ENCODE data around the gene LIPN. TPM values are rescaled to one million over a fixed set of nuclear protein-coding genes. Genes with fewer than 3 reads are reported as not detected.

LIPN gene
- total and polyA plus RNA-seq, 4 donors = 0.07 to 0.25 (median 0.09) TPM; not detected in 1

GRCh38 chr10:88810196-88810961 is 50.6 kb downstream of the LIPN start:
- Histone ChIP-seq H3K36me3 (ENCODE audit: control insufficient read depth in 4 of 4, insufficient read depth in 3 of 4, low read depth in 1 of 4, low read length in 3 of 4) (no peaks in the 10 kb centered on the region), H3K9me3 (ENCODE audit: control insufficient read depth in 4 of 4, low read length in 3 of 4) (no peaks in the 10 kb centered on the region), H3K4me3 (ENCODE audit: low read depth in 1 of 3, low read length in 3 of 3) (no peak overlapping the region), H3K27me3 (ENCODE audit: control insufficient read depth in 4 of 4, insufficient read depth in 4 of 4, low read length in 3 of 4) (peaks cover 0 to 2% (median 0%) of the 10 kb centered on the region in 4 donors), H3K9ac (ENCODE audit: low read depth in 1 of 2, low read length in 2 of 2) (no peak overlapping the region), H3K4me1 (ENCODE audit: control insufficient read depth in 4 of 4, insufficient read depth in 4 of 4, low read length in 3 of 4) (no peaks in the 10 kb centered on the region), H3K27ac (ENCODE audit: low read depth in 1 of 2, low read length in 2 of 2) (no peak overlapping the region)
- TF ChIP-seq CTCF (IDR thresholded peaks at IDR 0.05; ENCODE audit: low read depth, low read length, missing input control) (peak; percentile 76), FOXA2 (IDR thresholded peaks at IDR 0.05) (no peak), RAD21 (IDR thresholded peaks at IDR 0.05) (peak; percentile 85)
- no peak for DNase-seq (ENCODE audit: low spot score)
- WGBS = 34% methylated on average over 5 of the region's 5 CpGs

GRCh38 chr10:88813200-88813599 is 53.4 kb downstream of the LIPN start:
- H3K4me3 ChIP-seq (ENCODE audit: low read depth in 1 of 3, low read length in 3 of 3) = no peak overlapping the region
- H3K4me1 ChIP-seq (ENCODE audit: control insufficient read depth in 4 of 4, insufficient read depth in 4 of 4, low read length in 3 of 4) = no peaks in the 10 kb centered on the region
- no peak for DNase-seq (ENCODE audit: low spot score)
- no peaks in the 10 kb centered on the region for H3K9me3 ChIP-seq (ENCODE audit: control insufficient read depth in 4 of 4, low read length in 3 of 4)
- WGBS = 90% methylated on average over 6 of the region's 6 CpGs
- no peak overlapping the region for H3K27ac ChIP-seq (ENCODE audit: low read depth in 1 of 2, low read length in 2 of 2)
- no peak for TF ChIP-seq ATF3 (IDR thresholded peaks at IDR 0.05)
- no peak for TF ChIP-seq SP1 (IDR thresholded peaks at IDR 0.05)
- TF ChIP-seq RXRA (IDR thresholded peaks at IDR 0.05) = no peak
- no peak for TF ChIP-seq TAF1 (conservative IDR thresholded peaks at IDR 0.05)
- no peak for TF ChIP-seq FOXA2 (IDR thresholded peaks at IDR 0.05)
- TF ChIP-seq REST (IDR thresholded peaks at IDR 0.05) = no peak
- no peaks in the 10 kb centered on the region for H3K36me3 ChIP-seq (ENCODE audit: control insufficient read depth in 4 of 4, insufficient read depth in 3 of 4, low read depth in 1 of 4, low read length in 3 of 4)
- H3K9ac ChIP-seq (ENCODE audit: low read depth in 1 of 2, low read length in 2 of 2) = no peak overlapping the region
- peaks cover 0 to 2% (median 0%) of the 10 kb centered on the region in 4 donors for H3K27me3 ChIP-seq (ENCODE audit: control insufficient read depth in 4 of 4, insufficient read depth in 4 of 4, low read length in 3 of 4)

- Histone ChIP-seq H3K36me3 (ENCODE audit: control insufficient read depth in 4 of 4, insufficient read depth in 3 of 4, low read depth in 1 of 4, low read length in 3 of 4) (no peaks in the 10 kb centered on the region), H3K4me3 (ENCODE audit: low read depth in 1 of 3, low read length in 3 of 3) (no peak overlapping the region)
- WGBS = 90% methylated on average over 3 of the region's 3 CpGs
- no peak for TF ChIP-seq TAF1 (conservative IDR thresholded peaks at IDR 0.05)
- TF ChIP-seq ATF3 (IDR thresholded peaks at IDR 0.05) = no peak
- TF ChIP-seq HNF4A (conservative IDR thresholded peaks at IDR 0.05) = no peak
- TF ChIP-seq GABPA (IDR thresholded peaks at IDR 0.05 in 1 of 2, conservative IDR thresholded peaks at IDR 0.05 in 1 of 2) = no peak
- TF ChIP-seq HNF4G (IDR thresholded peaks at IDR 0.05) = no peak
- TF ChIP-seq FOXA1 (IDR thresholded peaks at IDR 0.05) = no peak
- no peak for TF ChIP-seq NR2F2 (IDR thresholded peaks at IDR 0.05)
- TF ChIP-seq JUND (IDR thresholded peaks at IDR 0.05) = no peak
- TF ChIP-seq CTCF (IDR thresholded peaks at IDR 0.05; ENCODE audit: low read depth, low read length, missing input control) = no peak
- TF ChIP-seq RXRA (IDR thresholded peaks at IDR 0.05) = no peak
- no peak for TF ChIP-seq YY1 (IDR thresholded peaks at IDR 0.05)
- no peak for TF ChIP-seq RAD21 (IDR thresholded peaks at IDR 0.05)
- TF ChIP-seq SP1 (IDR thresholded peaks at IDR 0.05) = no peak
- no peak for TF ChIP-seq MAX (IDR thresholded peaks at IDR 0.05)
Measured at GRCh38 chr10:88819290-88819689, 59.5 kb downstream of the LIPN start.

More at GRCh38 chr10:88819290-88819689, 59.5 kb downstream of the LIPN start:
- Histone ChIP-seq H3K9ac (ENCODE audit: low read depth in 1 of 2, low read length in 2 of 2) (no peak overlapping the region), H3K4me1 (ENCODE audit: control insufficient read depth in 4 of 4, insufficient read depth in 4 of 4, low read length in 3 of 4) (no peaks in the 10 kb centered on the region), H3K27me3 (ENCODE audit: control insufficient read depth in 4 of 4, insufficient read depth in 4 of 4, low read length in 3 of 4) (no peaks in the 10 kb centered on the region), H3K9me3 (ENCODE audit: control insufficient read depth in 4 of 4, low read length in 3 of 4) (no peaks in the 10 kb centered on the region), H3K27ac (ENCODE audit: low read depth in 1 of 2, low read length in 2 of 2) (no peak overlapping the region)
- no peak for DNase-seq (ENCODE audit: low spot score)
